GM19043 (cell line): ENCODE results near the gene SLC6A19.
"Not testable (repeated sequence)": the region's sequence is repeated elsewhere in the genome, so short reads cannot be mapped to it uniquely, and the experiment has no call there.

Experiments
- ATAC-seq: cut with Tn5 transposase; IDR thresholded peaks from one replicate; pipeline ENCODE4 v1.9.1; 2021; ENCODE audit warnings: low read depth; ENCODE audit not compliant: unreplicated experiment

The SLC6A19 gene

DNA sequence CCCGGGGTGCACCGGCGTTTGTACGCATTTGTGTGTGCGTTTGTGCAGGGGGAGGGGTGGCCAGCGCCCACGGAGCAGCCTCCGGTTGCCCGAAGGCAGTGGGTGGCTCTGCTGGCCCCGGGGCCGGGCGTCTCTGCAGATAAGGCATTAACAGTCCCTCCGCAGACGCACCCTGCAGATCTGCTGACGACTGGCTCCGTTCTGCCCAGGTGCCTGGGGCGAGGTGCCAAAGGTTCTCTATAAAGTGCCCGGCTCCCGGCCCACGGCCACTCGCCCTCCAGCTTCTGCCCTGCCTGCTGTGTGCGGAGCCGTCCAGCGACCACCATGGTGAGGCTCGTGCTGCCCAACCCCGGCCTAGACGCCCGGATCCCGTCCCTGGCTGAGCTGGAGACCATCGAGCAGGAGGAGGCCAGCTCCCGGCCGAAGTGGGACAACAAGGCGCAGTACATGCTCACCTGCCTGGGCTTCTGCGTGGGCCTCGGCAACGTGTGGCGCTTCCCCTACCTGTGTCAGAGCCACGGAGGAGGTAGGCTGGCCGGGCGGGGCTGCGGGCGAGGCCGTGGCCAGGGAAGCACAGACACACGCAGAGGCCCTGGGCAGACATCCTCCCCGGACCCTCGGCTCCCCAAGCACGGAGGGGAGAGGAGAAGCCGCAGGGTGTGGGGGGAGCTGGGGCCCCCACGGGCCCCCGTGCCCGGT is at the start of gene SLC6A19:
SLC6A19 (plus strand) TSS at position 269 of the 699 bp plus-strand sequence; CDS start at position 325, 56 bp downstream.
- ATAC-seq: no peak

DNA sequence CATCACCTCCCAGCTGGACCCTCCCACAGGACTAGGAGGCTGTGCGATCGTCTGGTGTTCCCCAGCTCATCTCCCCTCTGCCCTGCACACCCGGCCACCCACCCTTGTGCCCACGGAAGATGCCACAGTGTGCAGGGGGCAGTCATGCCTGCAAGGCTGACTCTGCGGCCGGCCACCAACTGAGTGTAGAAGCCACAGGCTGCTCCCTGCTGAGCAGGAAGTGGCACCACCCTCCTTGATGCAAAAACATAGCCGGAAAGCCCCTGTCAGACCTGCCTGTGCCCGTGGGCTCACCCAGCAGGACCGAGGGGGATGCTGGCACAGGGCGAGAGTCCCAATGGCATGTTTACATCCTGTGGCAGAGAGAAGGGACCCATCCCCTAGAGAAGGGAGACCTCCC is 49.2 kb upstream of the SLC6A19 start:
- ATAC-seq: no peak

DNA sequence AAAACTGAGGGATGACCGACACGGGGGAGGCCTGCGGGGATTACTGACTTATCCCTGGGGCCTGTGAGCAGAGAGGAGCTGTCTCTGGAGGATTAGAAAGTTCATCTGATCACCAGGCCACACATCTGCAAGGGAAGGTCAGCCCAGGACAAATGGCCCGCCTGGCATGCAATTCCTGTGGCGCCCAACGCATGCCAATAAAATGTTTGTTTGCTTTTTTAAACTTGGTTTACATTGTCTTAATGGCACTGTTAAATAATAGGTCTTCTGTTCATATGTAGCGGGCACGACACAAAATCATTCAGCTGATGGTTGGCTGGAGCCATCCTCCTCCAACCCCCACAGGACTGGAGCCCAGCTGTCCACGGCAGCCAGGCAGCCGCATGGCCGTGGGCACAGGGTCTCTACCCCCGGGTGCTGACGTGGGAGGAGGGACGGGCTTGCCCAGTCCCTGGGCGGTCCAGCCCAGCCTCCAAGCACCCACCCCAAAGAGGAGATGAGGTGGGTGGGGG is 48.6 kb upstream of the SLC6A19 start:
- no peak for ATAC-seq

DNA sequence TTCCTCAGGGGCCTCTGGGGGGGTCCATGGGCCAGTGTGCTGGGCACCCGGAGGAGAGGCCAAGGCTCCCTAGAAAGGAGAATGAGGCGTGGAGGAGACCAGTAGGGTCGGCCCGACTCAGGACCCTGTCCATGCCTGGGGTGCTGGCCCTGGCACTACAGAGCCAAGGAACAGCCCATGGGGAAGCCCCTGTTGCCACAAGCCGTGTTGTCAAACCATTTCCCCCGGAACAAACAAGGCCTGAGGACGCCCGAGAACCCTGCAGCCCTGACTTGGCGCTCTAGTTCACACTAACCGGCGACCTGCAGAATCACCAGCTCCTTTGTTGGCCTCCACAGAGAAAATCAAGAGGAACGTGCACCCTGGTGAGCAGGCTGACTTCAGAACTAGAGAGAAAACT is 48.0 kb upstream of the SLC6A19 start:
- ATAC-seq: no peak

DNA sequence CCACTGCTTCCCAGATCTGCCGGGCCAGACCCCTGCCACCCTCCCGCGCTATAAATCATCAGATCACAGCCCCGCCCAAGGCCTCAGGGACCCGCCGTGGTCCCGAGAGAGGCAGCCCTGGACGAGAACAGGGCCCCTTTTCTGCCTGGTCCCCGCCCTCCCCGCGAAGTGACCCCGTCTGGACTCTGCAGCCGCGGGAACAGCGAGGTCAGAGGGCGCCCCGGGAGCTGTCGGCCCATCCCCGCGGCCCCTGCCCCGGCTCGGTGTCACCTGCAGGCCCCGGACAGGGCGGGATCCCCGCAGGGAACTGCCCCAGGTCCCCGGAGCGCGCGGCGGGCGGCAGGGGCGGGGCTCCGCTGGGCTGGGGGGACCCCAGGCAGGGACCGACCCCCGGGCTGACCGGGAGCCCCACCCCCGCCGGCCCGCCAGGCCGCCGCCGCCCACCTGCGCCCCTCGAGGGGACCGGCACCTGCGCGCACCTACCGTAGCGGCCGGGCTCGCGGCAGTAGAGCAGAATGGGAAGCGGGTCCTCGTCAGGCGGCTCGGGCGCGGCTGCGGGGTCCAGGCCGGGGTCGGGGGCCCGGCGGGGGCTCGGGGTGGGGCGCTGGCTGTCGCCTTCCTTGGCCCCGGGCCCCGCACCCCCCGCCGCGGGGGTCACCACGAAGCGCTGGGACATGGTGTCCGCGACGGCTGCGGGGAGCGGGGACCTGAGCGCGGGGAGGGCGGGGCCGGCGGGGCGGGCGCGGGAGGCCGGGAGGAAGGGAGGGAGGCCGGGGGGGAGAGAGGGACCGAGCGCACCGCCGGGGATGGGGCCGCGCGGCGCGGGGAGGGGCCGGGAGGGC is 46.0 kb upstream of the SLC6A19 start:
- ATAC-seq: no peak

DNA sequence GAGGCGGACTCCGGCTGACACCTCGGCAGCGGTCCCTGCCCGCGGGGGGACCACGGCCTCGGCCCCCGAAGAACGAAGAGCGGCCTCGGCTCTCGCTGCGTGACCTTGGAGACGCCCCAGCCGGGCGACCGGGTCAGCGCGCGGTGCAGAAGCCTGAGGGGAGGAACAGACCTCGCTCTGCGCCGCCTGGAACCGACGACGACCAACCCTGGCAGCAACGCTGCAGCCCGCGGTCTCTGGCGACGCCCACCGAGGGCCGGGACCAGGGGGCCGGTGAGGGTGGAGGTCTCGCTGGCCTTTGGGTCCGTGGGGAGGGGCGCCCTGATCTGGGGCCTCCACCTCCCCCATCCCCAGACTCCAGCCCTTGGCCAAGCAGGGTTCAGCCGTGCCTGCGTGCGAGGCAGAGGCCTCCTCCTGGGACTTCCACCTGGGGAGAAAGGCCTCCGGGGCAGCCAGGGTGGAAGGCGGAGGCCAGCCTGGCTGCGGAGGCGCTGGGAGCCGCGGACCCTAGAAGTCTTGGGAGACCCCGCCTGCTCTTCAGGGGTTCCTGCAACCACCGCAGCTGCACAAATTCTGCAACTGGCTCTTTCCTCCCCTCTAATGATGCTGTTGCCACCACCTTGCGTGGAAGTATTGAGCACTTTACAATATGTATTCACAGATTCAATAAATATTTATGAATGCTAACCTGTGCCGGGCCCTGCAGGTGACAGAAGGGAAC is 45.2 kb upstream of the SLC6A19 start:
- ATAC-seq: no peak

DNA sequence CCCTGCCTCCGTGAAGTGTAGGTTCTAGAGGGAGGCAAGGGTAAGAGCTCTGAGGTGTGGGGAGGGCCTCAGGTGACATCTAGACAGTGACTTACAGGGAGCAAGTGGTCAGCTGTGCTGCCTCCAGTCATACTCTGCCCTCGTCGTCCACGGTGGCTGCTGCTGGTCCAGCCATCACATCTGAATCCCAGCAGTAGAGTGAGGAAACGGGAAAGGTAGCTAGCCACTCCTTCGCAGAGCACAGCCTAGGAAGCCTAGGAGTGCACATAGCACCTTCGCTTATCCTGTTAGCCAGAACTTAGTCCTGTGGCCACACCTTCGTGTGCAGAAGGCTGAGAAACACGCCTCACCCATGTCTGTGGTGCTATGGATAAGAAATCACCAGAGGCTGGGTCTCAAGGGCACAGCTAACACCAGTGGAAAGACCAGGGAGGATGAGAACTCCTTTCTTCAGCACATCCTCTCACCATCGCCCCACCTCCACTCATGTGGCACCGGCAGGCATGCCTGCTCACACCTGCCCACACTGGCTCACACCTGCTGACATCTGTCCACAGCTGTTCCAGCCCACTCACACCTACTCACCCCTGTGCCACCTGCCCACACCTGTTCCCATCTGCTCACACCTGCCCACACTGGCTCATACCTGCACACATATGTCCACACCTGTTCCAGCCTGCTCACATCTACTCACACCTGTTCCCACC is 44.5 kb upstream of the SLC6A19 start:
- ATAC-seq: no peak

DNA sequence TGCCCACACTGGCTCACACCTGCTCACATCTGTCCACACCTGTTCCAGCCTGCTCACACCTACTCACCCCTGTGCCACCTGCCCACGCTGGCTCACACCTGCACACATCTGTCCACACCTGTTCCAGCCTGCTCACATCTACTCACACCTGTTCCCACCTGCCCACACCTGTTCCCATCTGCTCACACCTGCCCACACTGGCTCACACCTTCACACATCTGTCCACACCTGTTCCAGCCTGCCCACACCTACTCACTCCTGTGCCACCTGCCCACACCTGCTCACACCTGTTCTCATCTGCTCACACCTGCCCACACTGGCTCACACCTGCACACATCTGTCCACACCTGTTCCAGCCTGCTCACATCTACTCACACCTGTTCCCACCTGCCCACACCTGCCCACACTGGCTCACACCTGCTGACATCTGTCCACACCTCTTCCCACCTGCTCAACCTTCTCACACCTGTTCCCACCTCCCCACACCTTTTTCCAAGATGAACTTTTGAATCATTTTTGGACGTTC is 43.9 kb upstream of the SLC6A19 start:
- ATAC-seq: not testable (repeated sequence)

DNA sequence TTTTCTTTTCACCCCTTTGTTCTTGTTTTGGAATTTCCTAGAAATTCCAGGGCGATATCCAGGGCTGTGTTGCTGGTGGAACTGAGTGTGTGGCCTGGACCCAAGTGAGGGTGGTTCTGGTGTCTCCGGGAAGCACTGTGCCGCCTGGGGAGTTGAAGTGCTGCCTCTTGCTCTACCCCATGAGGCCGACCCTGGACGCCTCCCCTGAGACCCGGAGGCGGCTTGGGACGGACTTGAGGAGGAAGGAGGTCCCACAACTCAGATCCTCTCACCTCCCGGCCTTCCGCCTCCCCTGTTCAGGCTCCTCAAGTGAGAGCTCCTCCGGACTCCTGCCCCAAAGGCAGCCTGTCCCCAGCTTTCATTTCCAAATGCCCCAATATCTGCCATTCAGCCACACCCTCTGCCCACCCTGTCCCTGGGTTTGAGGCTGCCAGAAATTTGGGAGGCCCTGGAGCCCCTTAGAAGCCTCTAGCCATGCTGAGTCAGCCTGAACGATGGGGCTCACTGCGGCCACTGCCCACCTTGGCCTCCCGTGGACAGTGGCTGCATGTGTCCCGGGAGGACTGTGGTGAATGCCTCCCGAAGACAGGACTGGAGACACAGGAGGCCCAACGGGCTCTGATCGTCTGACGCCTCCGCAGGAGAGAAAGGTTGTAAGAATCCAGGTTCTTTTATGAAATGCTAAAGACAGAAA is 42.6 kb upstream of the SLC6A19 start:
- ATAC-seq: no peak

DNA sequence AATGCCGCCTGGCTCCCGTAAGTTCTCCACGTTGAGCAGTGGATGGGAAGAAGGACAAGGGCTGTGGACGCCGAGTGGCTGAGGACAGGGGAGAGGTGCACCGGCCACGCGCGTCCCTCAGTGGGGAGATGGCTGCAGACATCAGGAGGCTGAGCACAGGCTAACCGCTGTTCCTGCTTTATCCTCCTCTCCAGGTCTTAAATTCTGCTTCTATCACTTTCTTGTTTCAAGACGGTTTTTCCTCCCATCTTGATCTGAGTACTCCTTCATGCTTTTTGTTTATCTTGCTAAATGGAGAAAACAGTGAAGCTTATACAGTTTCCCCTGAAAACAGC is 42.1 kb upstream of the SLC6A19 start:
- ATAC-seq: no peak

DNA sequence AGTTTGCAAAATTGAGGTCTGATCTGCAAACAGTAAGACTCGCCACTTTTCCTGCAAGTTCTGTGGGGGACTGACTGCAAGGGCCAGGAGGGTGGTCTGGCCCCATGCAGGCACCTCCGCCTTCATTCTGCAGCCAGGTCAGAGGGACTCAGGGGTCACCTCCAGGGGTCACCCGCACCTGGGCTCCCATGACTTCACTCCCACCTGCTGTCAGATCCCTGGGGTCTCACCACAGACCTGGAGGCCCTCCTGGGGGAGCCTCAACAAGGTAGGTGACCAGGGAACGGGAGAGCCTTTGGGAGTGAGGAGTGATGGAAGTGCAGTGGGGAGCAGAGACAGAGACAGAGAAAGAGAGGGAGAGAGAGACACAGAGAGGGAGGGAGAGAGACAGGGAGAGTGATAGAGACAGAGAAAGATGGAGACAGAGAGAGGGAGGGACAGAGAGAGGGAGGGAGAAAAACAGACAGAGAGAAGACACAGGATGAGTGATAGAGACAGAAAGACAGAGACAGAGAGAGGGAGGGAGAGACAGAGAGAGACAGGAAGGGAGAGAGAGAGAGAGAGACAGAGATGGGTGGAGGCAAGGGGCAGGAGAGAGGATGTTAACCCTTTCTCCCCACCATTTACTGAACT is 41.5 kb upstream of the SLC6A19 start:
- ATAC-seq: no peak

DNA sequence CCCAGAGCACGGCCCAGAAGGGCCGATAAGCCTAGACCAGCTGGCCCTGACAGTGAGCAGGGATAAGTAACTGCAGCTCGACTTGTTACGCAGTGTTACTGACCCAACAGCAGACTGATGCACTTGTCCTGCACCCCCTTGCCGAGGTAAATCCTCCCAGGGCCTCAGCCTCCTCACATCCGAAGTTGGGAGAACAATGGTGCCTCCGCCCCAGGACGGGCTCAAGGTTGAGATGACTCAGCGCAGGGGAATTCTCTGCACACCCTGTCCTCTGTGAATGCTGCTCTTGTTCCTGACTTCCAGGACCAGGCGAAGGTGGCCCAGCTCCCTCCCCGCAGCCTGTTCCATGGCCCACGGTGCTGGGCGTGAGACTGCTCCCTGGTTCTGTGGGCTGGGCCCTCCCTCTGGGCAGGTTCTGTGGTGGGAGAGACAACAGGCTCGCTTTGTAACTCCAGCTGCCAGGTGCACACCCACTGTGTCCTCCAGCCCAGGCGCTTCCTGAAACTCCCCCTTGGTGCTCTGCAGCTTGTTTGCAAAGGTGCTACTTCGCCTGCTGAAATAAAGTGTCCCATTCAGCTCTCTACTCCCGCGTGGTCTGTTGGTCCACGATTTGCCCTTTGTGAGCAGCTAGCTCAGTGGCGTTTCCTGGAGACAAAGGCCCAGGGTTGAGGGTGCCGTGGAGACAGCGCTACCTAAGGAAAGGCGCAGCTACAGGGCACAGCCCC is 40.1 kb upstream of the SLC6A19 start:
- ATAC-seq: no peak

DNA sequence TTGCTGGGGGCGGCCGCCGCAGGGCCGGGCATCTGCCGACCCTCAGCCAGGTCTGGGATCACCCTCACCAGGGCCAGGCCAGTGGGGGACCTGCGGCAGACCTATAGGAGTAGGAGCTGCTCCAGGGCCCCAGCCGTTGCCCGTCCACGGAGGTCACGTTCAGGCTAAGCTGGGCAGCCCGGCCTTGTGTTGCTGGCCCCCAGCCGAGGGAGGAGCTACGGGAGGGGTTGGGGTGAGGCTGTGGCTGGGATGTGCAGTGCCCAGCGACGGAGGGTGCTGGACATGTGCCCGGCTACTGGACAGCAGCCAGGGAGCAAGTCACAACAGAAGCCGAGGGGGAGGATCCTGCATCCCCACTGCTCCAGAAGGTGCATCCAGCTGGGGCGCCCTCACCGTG is 39.6 kb upstream of the SLC6A19 start:
- no peak for ATAC-seq

DNA sequence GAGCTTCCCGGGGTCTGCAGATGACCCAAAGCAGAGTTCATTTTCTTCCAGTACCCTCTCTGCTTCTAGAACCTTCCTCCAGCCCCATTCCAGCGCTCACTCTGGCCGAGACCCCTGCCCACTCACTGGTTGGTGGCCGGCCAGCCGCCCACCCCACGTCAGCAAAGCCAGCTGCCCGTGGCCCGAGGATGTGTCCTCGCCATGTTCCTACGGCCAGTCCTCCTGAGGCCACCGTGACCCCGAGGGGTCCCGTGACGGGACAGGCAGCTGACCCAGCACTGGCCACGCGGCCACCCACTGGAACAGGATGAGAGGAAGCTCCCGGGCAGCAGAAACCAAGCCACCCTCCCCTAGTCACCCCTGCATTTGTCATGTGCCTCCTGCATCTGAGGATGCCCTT is 39.1 kb upstream of the SLC6A19 start:
- ATAC-seq: no peak

DNA sequence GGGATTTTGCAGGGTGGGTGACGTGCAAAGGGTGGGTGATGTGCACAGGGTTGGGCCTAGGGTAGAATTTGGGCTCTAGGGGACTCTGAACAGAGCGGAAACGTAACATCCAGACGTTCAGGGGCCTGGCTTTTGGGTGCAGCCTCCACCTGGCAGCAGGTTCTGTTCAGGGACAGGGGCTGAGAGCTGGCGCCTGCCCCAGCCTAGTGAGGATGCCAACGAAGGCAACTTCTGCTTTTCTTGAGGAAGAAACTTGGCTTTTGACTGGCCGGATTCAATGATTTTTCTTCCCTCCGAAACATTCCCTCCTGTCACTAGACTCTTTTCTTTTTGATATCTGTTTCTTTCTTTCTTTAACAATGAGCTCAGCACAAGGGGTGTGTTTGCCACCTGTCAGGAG is 38.6 kb upstream of the SLC6A19 start:
- ATAC-seq: no peak

DNA sequence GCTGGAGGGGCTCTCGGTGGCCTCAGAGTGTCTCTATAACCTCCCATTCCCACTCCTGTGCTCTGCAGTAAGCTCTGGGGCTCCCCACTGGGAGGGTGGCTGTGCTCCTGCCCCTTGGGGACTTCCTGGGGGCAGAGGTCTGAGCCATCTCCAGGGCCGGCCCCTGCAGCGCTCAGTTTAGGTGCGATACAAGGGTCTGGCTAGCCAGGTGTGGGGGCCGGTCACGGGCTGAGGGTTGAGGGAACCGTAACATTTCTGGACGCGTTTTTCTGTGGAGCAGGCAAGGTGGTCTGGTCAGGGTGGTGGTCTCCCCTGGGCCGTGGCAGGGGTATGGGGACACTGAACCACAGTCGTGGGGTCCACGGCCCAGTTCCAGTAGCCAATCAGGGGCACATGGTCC is 38.0 kb upstream of the SLC6A19 start:
- no peak for ATAC-seq

DNA sequence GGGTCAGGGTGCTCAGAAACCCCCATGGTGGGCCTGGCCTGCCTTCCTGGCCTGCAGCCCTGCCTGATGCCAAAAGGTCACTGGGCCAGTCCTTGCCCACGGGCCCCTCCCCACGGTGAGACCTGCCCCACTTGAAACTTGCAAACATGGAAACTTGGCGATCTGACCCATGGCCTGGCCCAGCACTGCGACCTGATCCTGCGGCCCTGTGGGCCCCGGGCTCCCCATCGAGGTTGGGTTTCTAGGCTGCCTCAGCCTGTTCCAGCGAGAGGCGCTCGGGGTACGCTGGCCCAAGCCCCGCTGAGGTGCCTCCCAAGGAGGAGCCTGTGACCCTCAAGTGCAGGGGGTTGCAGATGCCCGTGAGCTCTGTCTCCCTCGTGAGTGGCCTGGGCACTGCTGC is 37.5 kb upstream of the SLC6A19 start:
- no peak for ATAC-seq

DNA sequence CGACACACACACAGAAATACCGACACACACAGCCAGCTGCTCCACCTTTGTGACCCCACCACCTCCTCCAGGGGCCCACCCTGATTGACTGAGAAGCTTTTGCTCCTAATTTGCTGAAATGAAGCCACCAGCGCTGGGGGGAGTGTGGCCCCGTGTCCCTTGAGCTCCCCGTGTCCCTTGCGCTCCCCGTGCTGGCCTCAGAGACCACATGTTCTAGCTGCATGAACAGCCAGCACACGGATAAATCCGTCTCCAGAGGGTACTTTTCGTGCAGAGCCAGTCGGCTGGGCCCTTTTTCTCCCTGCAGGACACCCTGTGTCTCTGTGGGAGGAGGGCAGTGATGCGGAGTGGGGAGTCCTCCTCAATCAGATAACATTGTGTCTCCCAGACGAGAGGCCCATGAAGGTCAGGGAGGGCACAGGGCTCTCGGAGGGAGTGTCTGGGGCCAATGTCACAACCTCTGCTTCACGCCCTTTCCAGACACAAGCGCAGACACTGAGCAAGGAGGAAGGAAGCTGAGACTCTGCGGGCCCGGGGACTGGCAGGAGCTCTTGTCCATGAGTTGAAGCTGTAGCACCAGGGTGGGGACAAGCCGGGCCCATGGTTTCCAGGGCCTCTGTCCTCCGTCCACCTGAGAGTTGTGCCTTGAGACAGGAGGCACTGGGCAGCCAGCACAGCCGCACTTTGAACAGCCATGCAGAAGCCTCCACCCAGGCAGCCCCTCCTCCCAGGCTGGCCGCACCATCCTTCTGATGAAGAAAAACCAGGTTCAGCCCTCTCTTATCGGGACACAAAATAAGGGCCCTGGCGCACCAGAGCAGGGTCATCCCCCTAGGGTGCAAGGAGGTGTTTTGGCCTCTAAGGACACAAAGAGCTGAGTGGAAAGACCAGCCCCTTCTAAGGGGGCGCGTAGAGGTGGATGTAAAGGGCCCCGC is 36.4 kb upstream of the SLC6A19 start:
- ATAC-seq: no peak
